GM12878 (cell line): ENCODE results near the gene MAPKAPK2. TPM values are rescaled to one million over a fixed set of nuclear protein-coding genes. Genes with fewer than 3 reads are reported as not detected.

Experiments
- ATAC-seq: fragments of 200-7000 bp; cut with Tn5 transposase; 3 replicates; pipeline ENCODE4 v1.9.1; 2020; ENCODE audit warnings: mild to moderate bottlenecking, moderate library complexity
- BruUV-seq: library from RNA; stranded (reverse); fragments of 400-500 nt; replicated peaks from 2 replicates; lab custom pipeline; 2021; lab: Mats Ljungman, UMichigan
- CTCF ChIA-PET: fragments of 300-600 bp; sonication (Branson Sonifier 250); formaldehyde crosslinking; extraction: SDS; loops from one replicate; lab custom pipeline; 2021; ENCODE audit warnings: inconsistent platforms; lab: Yijun Ruan, JAX
- POLR2A ChIA-PET: fragments of 350-600 bp; formaldehyde crosslinking; extraction: SDS; loops from one replicate; lab custom pipeline; 2021; ENCODE audit warnings: inconsistent platforms; lab: Charles Lee
- RAD21 ChIA-PET: fragments of 300-600 bp; sonication (Branson Sonifier 250); formaldehyde crosslinking; loops from one replicate; lab custom pipeline; 2023; ENCODE audit warnings: antibody characterized with exemption; ENCODE audit not compliant: unreplicated experiment; lab: Charles Lee
- SMC1A ChIA-PET: fragments of 300-600 bp; sonication (Branson Sonifier 250); formaldehyde crosslinking; loops from one replicate; lab custom pipeline; 2023; ENCODE audit not compliant: unreplicated experiment, uncharacterized antibody; lab: Charles Lee
- DNase-seq: peaks from one replicate; pipeline ENCODE4 v3.0.0-alpha.2; 2011; ENCODE audit warnings: low read depth, low spot score
- FAIRE-seq: peaks from 3 replicates; lab custom pipeline; 2011; peaks lifted over from hg19 to GRCh38; lab: Jason Lieb, UNC
- H2AFZ ChIP-seq: 2 replicates; pipeline ENCODE4 v1.6.0; 2011; ENCODE audit warnings: low read depth, low read length, control low read depth; ENCODE audit not compliant: control insufficient read depth
- H3K27ac ChIP-seq: 2 replicates; pipeline ENCODE4 v1.5.1; 2011; ENCODE audit warnings: control low read depth; ENCODE audit not compliant: control insufficient read depth, insufficient read depth
- H3K27me3 ChIP-seq, 2 experiments: replicated peaks in 1 of 2; 2 replicates each; pipeline versions ENCODE4 v1.6.0 to v1.6.1; 2011; ENCODE audit warnings: low read length in 1 of 2; ENCODE audit not compliant: control insufficient read depth in 2 of 2, insufficient read depth in 2 of 2
- H3K36me3 ChIP-seq, 2 experiments: 2 replicates each; pipeline ENCODE4 v1.5.1; 2011; ENCODE audit warnings: low read length in 1 of 2; ENCODE audit not compliant: control insufficient read depth in 2 of 2, insufficient read depth in 2 of 2
- H3K4me1 ChIP-seq: 2 replicates; pipeline ENCODE4 v1.6.1; 2011; ENCODE audit warnings: mild to moderate bottlenecking, low read length, moderate library complexity, mixed read lengths; ENCODE audit not compliant: control insufficient read depth, insufficient read depth
- H3K4me2 ChIP-seq: 2 replicates; pipeline ENCODE4 v1.6.0; 2011; ENCODE audit warnings: control low read depth; ENCODE audit not compliant: control insufficient read depth, insufficient read depth
- H3K4me3 ChIP-seq: fragments of 200-600 bp; sonication (generic); 2 replicates; pipeline ENCODE4 v1.5.1; 2016
- H3K79me2 ChIP-seq: 2 replicates; pipeline ENCODE4 v1.6.0; 2011; ENCODE audit warnings: low read length; ENCODE audit not compliant: control insufficient read depth, insufficient read depth
- H3K9ac ChIP-seq: 2 replicates; pipeline ENCODE4 v1.8.0; 2011; ENCODE audit warnings: low read length, control low read depth, mixed read lengths; ENCODE audit not compliant: control insufficient read depth, insufficient read depth
- H3K9me3 ChIP-seq: replicated peaks from 3 replicates; pipeline ENCODE4 v1.5.1; 2011; ENCODE audit warnings: mild to moderate bottlenecking, low read length; ENCODE audit not compliant: control insufficient read depth, insufficient read depth
- H4K20me1 ChIP-seq: 2 replicates; pipeline ENCODE4 v1.6.0; 2011; ENCODE audit not compliant: control insufficient read depth, insufficient read depth
- CBX3 ChIP-seq: fragments of 200-600 bp; sonication (generic); IDR thresholded peaks from 2 replicates; pipeline ENCODE4 v1.6.1; 2016; ENCODE audit warnings: low read depth, borderline replicate concordance
- CHD1 ChIP-seq: IDR thresholded peaks from 2 replicates; pipeline ENCODE4 v1.6.1; 2012; ENCODE audit warnings: low read depth, low read length, improper control_type of control experiment
- HDAC6 ChIP-seq: fragments of 200-600 bp; sonication (generic); IDR thresholded peaks from one replicate; pipeline ENCODE4 v1.8.0; 2017; ENCODE audit warnings: antibody characterized with exemption; ENCODE audit not compliant: unreplicated experiment
- JUND ChIP-seq: IDR thresholded peaks from 2 replicates; pipeline ENCODE4 v1.6.1; 2012; ENCODE audit warnings: low read depth, mild to moderate bottlenecking, low read length, improper control_type of control experiment, moderate library complexity
- MXI1 ChIP-seq: fragments of 150-350 bp; IDR thresholded peaks from 2 replicates; pipeline ENCODE4 v1.6.1; 2011; ENCODE audit warnings: low read depth, mild to moderate bottlenecking, inconsistent platforms, low read length, improper control_type of control experiment
- POU2F2 ChIP-seq: IDR thresholded peaks from 3 replicates; pipeline ENCODE4 v1.6.1; 2011; ENCODE audit warnings: low read depth, mild to moderate bottlenecking, low read length, borderline replicate concordance
- SIX5 ChIP-seq: IDR thresholded peaks from 2 replicates; pipeline ENCODE4 v1.6.1; 2011; ENCODE audit warnings: mild to moderate bottlenecking, low read depth, low read length, moderate library complexity; ENCODE audit not compliant: severe bottlenecking
- SMAD5 ChIP-seq: IDR thresholded peaks from 2 replicates; pipeline ENCODE4 v1.6.1; 2016; ENCODE audit warnings: antibody characterized with exemption, low read depth
- SRF ChIP-seq, 2 experiments: IDR thresholded peaks; 2 replicates each; pipeline ENCODE4 v1.6.1; 2011; ENCODE audit warnings: low read depth in 2 of 2, low read length in 2 of 2, mild to moderate bottlenecking in 1 of 2, moderate library complexity in 1 of 2
- TBL1XR1 ChIP-seq: IDR thresholded peaks from 2 replicates; pipeline ENCODE4 v1.6.1; 2012; ENCODE audit warnings: low read depth, low read length, improper control_type of control experiment
- TCF7 ChIP-seq: IDR thresholded peaks from 2 replicates; pipeline ENCODE4 v1.6.1; 2014; ENCODE audit warnings: antibody characterized with exemption, borderline replicate concordance
- WGBS: methylation state at CpG from one replicate; pipeline ENCODE4 v1.1.6; 2016; ENCODE audit warnings: low lambda C conversion rate; ENCODE audit not compliant: insufficient replicate concordance, insufficient coverage; ENCODE audit errors: missing lambda C conversion rate; 5-methylcytosine and 5-hydroxymethylcytosine counted together
- in situ Hi-C: fragments of 300-500 bp; cut with MboI; formaldehyde crosslinking; loops from 9 replicates; pipeline ENCODE4 v1.14.3; 2018; ENCODE audit warnings: mixed read lengths
- intact Hi-C: fragments of 100-400 bp; cut with micrococcal nuclease; formaldehyde crosslinking; loops from one replicate; pipeline ENCODE4 v1.14.2; 2022; ENCODE audit not compliant: unreplicated experiment
- polyA plus RNA-seq, 11 experiments: library from polyadenylated mRNA; depleted of rRNA in 4 of 11; unstranded in 6 of 11; stranded (reverse) in 5 of 11; fragments of >200 nt; fragmentation: Nextera tagmentation in 4 of 11; fragmentation: Illumina TruSeq in 1 of 11; extraction: Ambion mirVana in 4 of 11; extraction: Trizol in 1 of 11; gene quantifications; 1 replicate in 1 of 11; 2 replicates in 10 of 11; pipeline versions ENCODE4 v1.2.1 to v1.2.3, GENCODE V29; 2011 to 2016; ENCODE audit warnings: inconsistent platforms in 2 of 11, missing spikeins in 2 of 11, low read depth in 1 of 11
- total RNA-seq, 4 experiments: library from RNA; depleted of rRNA in 3 of 4; stranded (reverse); fragments of >200 nt in 3 of 4; fragmentation: Illumina TruSeq in 1 of 4; extraction: Trizol in 1 of 4; gene quantifications; 2 replicates each; pipeline versions ENCODE4 v1.2.1 to v1.2.3, GENCODE V29; 2013 to 2021
- TF ChIP-seq, protein P1 (sequence below): fragments of 450-650 bp; formaldehyde crosslinking; IDR thresholded peaks from 2 replicates; pipeline ENCODE4 v1.4.0; 2022; ENCODE audit warnings: mild to moderate bottlenecking, moderate library complexity

Gene MAPKAPK2
- total and polyA plus RNA-seq, 10 of the 15 experiments (the other 5 are each of a cell fraction or from before 2014, with no cell fraction given) = 0.72 to 92.2 (median 49.3) TPM

DNA sequence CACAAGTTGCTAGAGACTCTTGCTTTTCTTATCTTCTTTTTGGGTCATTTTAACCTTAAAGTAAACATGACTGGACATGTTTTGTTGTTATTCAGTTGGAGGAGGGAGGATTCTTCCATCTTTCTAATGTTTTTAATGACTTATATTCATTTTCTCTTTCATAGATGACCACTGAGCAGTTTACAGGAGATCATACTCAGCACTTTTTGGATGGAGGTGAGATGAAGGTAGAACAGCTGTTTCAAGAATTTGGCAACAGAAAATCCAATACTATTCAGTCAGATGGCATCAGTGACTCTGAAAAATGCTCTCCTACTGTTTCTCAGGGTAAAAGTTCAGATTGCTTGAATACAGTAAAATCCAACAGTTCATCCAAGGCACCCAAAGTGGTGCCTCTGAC lies 37.5 kb upstream of the MAPKAPK2 start:
- CTCF ChIA-PET = interaction anchor here (9.7 to 28.3 kb wide), 2 partner anchors 14 kb away, joined by 172 to 1150 read pairs; partner anchors contain the start of gene DYRK3

GRCh38 chr1:206649261-206649921 lies 35.3 kb upstream of the MAPKAPK2 start:
- no peaks in the 10 kb centered on the region for H3K79me2 ChIP-seq
- no peak overlapping the region for H3K4me2 ChIP-seq
- no peak for ATAC-seq
- no peak overlapping the region for H3K27ac ChIP-seq
- DNase-seq = no peak
- SMC1A ChIA-PET = interaction anchor here (0.6 to 8.9 kb wide), 11 partner anchors 12 to 305 kb away, joined by 3 to 139 read pairs (median 3); partner anchors contain the start of gene DYRK3
- no peaks in the 10 kb centered on the region for H3K27me3 ChIP-seq
- POLR2A ChIA-PET = interaction anchor here (1.1 to 2.7 kb wide), 7 partner anchors 11 to 180 kb away, joined by 3 to 8 read pairs (median 4); partner anchors contain the start of genes DYRK3 and IKBKE
- no TSS peak for BruUV-seq
- no peaks in the 10 kb centered on the region for H3K9me3 ChIP-seq
- H3K4me1 ChIP-seq = no peaks in the 10 kb centered on the region
- TF ChIP-seq SRF (IDR thresholded peaks at IDR 0.05; ENCODE audit: low read depth in 2 of 2, low read length in 2 of 2) (no peak), SMAD5 (no peak), HDAC6 (no peak), SIX5 (no peak), POU2F2 (no peak), CHD1 (no peak), MXI1 (no peak), JUND (no peak)
- TF ChIP-seq, protein P1, sequence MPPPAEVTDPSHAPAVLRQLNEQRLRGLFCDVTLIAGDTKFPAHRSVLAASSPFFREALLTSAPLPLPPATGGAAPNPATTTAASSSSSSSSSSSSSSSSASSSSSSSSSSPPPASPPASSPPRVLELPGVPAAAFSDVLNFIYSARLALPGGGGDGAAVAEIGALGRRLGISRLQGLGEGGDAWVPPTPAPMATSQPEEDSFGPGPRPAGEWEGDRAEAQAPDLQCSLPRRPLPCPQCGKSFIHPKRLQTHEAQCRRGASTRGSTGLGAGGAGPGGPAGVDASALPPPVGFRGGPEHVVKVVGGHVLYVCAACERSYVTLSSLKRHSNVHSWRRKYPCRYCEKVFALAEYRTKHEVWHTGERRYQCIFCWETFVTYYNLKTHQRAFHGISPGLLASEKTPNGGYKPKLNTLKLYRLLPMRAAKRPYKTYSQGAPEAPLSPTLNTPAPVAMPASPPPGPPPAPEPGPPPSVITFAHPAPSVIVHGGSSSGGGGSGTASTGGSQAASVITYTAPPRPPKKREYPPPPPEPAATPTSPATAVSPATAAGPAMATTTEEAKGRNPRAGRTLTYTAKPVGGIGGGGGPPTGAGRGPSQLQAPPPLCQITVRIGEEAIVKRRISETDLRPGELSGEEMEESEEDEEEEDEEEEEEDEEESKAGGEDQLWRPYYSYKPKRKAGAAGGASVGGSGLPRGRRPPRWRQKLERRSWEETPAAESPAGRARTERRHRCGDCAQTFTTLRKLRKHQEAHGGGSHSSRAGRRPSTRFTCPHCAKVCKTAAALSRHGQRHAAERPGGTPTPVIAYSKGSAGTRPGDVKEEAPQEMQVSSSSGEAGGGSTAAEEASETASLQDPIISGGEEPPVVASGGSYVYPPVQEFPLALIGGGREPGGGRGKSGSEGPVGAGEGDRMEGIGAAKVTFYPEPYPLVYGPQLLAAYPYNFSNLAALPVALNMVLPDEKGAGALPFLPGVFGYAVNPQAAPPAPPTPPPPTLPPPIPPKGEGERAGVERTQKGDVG (CRISPR knock-in tag) = no peak
- H3K4me3 ChIP-seq = no peak overlapping the region
- WGBS = 90% methylated on average over 5 of the region's 5 CpGs
- H3K36me3 ChIP-seq = peaks cover 3 to 20% of the 10 kb centered on the region in 2 experiments; a peak in 3 of 4 replicates
- intact Hi-C loops = no loop called here
- H2AFZ ChIP-seq = no peak overlapping the region
- H3K9ac ChIP-seq = no peak overlapping the region
- no peaks in the 10 kb centered on the region for H4K20me1 ChIP-seq
- RAD21 ChIA-PET = interaction anchor here (1.2 to 4.7 kb wide), 4 partner anchors 12 to 18 kb away, joined by 3 to 30 read pairs (median 6); partner anchors contain the start of gene DYRK3
- FAIRE-seq = no peak
- CTCF ChIA-PET = interaction anchor here (0.7 to 28.3 kb wide), 6 partner anchors 12 to 333 kb away, joined by 3 to 1150 read pairs (median 5); partner anchors contain the start of gene DYRK3
- in situ Hi-C loops = no loop called here

More for the DNA sequence above, 37.5 kb upstream of the MAPKAPK2 start:
- in situ Hi-C loops (no loop called here), intact Hi-C loops (no loop called here)
- no peak for TF ChIP-seq TBL1XR1
- TF ChIP-seq TCF7 = no peak
- no peak for TF ChIP-seq CBX3
- Histone ChIP-seq H2AFZ (no peak overlapping the region), H3K4me1 (no peaks in the 10 kb centered on the region; the same call in 1 of the 2 replicates), H3K27ac (no peak overlapping the region), H3K36me3 (peaks cover 3 to 20% of the 10 kb centered on the region in 2 experiments; a peak in 3 of 4 replicates), H3K9me3 (no peaks in the 10 kb centered on the region), H3K4me2 (no peak overlapping the region), H3K4me3 (no peak overlapping the region), H3K79me2 (no peaks in the 10 kb centered on the region), H4K20me1 (no peaks in the 10 kb centered on the region), H3K27me3 (no peaks in the 10 kb centered on the region), H3K9ac (no peak overlapping the region)
- SMC1A ChIA-PET = interaction anchor here (0.6 to 8.9 kb wide), 3 partner anchors 12 to 141 kb away, joined by 3 to 139 read pairs (median 3); partner anchors contain the start of gene DYRK3
- DNase-seq (no peak), ATAC-seq (no peak), FAIRE-seq (no peak)
- POLR2A ChIA-PET = no interaction called here
- BruUV-seq = no TSS peak
- RAD21 ChIA-PET = interaction anchor here (1.1 to 4.7 kb wide), 2 partner anchors 11 to 17 kb away, joined by 3 to 30 read pairs; partner anchors contain the start of gene DYRK3
